K562 (cell line): Measurements from ENCODE around the gene NRROS. TPM values are rescaled to one million over a fixed set of nuclear protein-coding genes. Genes with fewer than 3 reads are reported as not detected.

Source experiments
- ATAC-seq: fragments of 200-7000 bp; cut with Tn5 transposase; 3 replicates; pipeline ENCODE4 v1.9.1; 2020; ENCODE audit warnings: moderate library complexity
- BruUV-seq: library from RNA; stranded (reverse); fragments of 400-500 nt; replicated peaks from 2 replicates; lab custom pipeline; 2021; lab: Mats Ljungman, UMichigan
- CTCF ChIA-PET: fragments of 300-600 bp; formaldehyde crosslinking; extraction: SDS; loops from one replicate; lab custom pipeline; 2021; ENCODE audit warnings: low intra/inter-chr PET ratio; lab: Yijun Ruan, JAX
- POLR2A ChIA-PET: fragments of 300-600, 350-650 bp; sonication (Branson Sonifier 250); formaldehyde crosslinking; extraction: SDS; loops from one replicate; lab custom pipeline; 2021; ENCODE audit warnings: antibody characterized with exemption, inconsistent platforms; lab: Yijun Ruan, JAX
- DNase-seq, 4 experiments: peaks; one replicate each; pipeline versions ENCODE4 v3.0.0 to v3.0.0-alpha.2; 2011 to 2018; ENCODE audit warnings: low spot score in 3 of 4, mixed read lengths in 3 of 4; ENCODE audit errors: extremely low read depth in 1 of 4
- FAIRE-seq: peaks from 2 replicates; lab custom pipeline; 2011; peaks lifted over from hg19 to GRCh38; lab: Jason Lieb, UNC
- H2AFZ ChIP-seq: 2 replicates; pipeline ENCODE4 v1.6.0; 2011; ENCODE audit warnings: low read depth, low read length, control low read depth, inconsistent platforms
- H3K27ac ChIP-seq: fragments of 200-600 bp; 3 replicates; pipeline ENCODE4 v1.8.0; 2011; ENCODE audit warnings: low read depth, mild to moderate bottlenecking, control low read depth, inconsistent platforms, low read length, moderate library complexity, mixed read lengths; ENCODE audit errors: extremely low read depth
- H3K27me3 ChIP-seq, 2 experiments: fragments of 300-600 bp in 1 of 2; 2 replicates in 1 of 2; 3 replicates in 1 of 2; pipeline versions ENCODE4 v1.6.0 to v1.8.0; 2011; ENCODE audit warnings: inconsistent platforms in 2 of 2, low read length in 2 of 2, mild to moderate bottlenecking in 1 of 2, mixed read lengths in 1 of 2, moderate library complexity in 1 of 2; ENCODE audit not compliant: control insufficient read depth in 2 of 2, insufficient read depth in 2 of 2
- H3K36me3 ChIP-seq: fragments of 300-600 bp; 3 replicates; pipeline ENCODE4 v1.8.0; 2011; ENCODE audit warnings: mild to moderate bottlenecking, low read length, inconsistent platforms; ENCODE audit not compliant: control insufficient read depth, insufficient read depth
- H3K4me1 ChIP-seq, 2 experiments: fragments of 200-600 bp in 1 of 2; replicated peaks in 1 of 2; 2 replicates in 1 of 2; 3 replicates in 1 of 2; pipeline versions ENCODE4 v1.5.1 to v1.8.0; 2011; ENCODE audit warnings: inconsistent platforms in 2 of 2, low read length in 2 of 2, mild to moderate bottlenecking in 1 of 2, mixed read lengths in 1 of 2, moderate library complexity in 1 of 2; ENCODE audit not compliant: control insufficient read depth in 2 of 2, insufficient read depth in 2 of 2
- H3K4me2 ChIP-seq: 2 replicates; pipeline ENCODE4 v1.6.1; 2011; ENCODE audit warnings: low read length, control low read depth, inconsistent platforms, mixed read lengths; ENCODE audit not compliant: insufficient read depth
- H3K4me3 ChIP-seq: fragments of 200-600 bp; sonication (generic), shearing (Covaris generic); 2 replicates; pipeline ENCODE4 v1.5.1; 2016; ENCODE audit warnings: control low read depth, inconsistent platforms
- H3K79me2 ChIP-seq: fragments of 200-600 bp; 3 replicates; pipeline ENCODE4 v1.8.0; 2011; ENCODE audit warnings: low read length, inconsistent platforms; ENCODE audit not compliant: control insufficient read depth, insufficient read depth
- H3K9ac ChIP-seq, 2 experiments: 2 replicates each; pipeline versions ENCODE4 v1.6.0 to v1.6.1; 2011; ENCODE audit warnings: low read depth in 2 of 2, low read length in 2 of 2, control low read depth in 1 of 2, inconsistent platforms in 1 of 2, mild to moderate bottlenecking in 1 of 2, mixed read lengths in 1 of 2; ENCODE audit not compliant: insufficient read depth in 1 of 2
- H3K9me1 ChIP-seq: one replicate; pipeline ENCODE4 v1.6.0; 2011; ENCODE audit warnings: inconsistent platforms, mild to moderate bottlenecking, low read length, moderate library complexity; ENCODE audit not compliant: control insufficient read depth, insufficient read depth
- H3K9me3 ChIP-seq: replicated peaks from 2 replicates; pipeline ENCODE4 v1.5.1; 2011; ENCODE audit warnings: low read depth, low read length, inconsistent platforms; ENCODE audit not compliant: control insufficient read depth, insufficient read depth
- H4K20me1 ChIP-seq: replicated peaks from 2 replicates; pipeline ENCODE4 v1.6.1; 2011; ENCODE audit warnings: low read length, inconsistent platforms, mixed read lengths; ENCODE audit not compliant: control insufficient read depth, insufficient read depth
- MEIS2 ChIP-seq: fragments of 450-650 bp; IDR thresholded peaks from 2 replicates; pipeline ENCODE4 v1.6.1; 2014; ENCODE audit warnings: mild to moderate bottlenecking; ENCODE audit not compliant: partially characterized antibody
- TFAP4 ChIP-seq: sonication (generic); formaldehyde crosslinking; IDR thresholded peaks from 2 replicates; pipeline ENCODE4 v1.8.0; 2022; ENCODE audit warnings: missing genetic modification reagents, mild to moderate bottlenecking, moderate library complexity, borderline replicate concordance
- WGBS: fragments of 100-300 bp; shearing (Covaris generic); methylation state at CpG from one replicate; pipeline ENCODE4 v1.1.6; 2016; ENCODE audit warnings: low coverage, mixed read lengths; ENCODE audit not compliant: insufficient coverage; ENCODE audit errors: missing lambda C conversion rate; 5-methylcytosine and 5-hydroxymethylcytosine counted together
- in situ Hi-C: fragments of 300-500 bp; cut with MboI; formaldehyde crosslinking; loops from 4 replicates; pipeline ENCODE4 v1.15.0; 2018; ENCODE audit warnings: inconsistent platforms, mixed read lengths
- intact Hi-C: fragments of 100-400 bp; cut with micrococcal nuclease; formaldehyde crosslinking; loops from 2 replicates; pipeline ENCODE4 v1.14.2; 2022
- polyA plus RNA-seq, 8 experiments: library from polyadenylated mRNA; depleted of rRNA in 4 of 8; stranded (reverse) in 5 of 8; unstranded in 3 of 8; fragments of >200 nt; fragmentation: Nextera tagmentation in 2 of 8; fragmentation: Illumina TruSeq in 1 of 8; extraction: Ambion mirVana in 2 of 8; extraction: Trizol in 1 of 8; gene quantifications; 2 replicates each; pipeline versions ENCODE4 v1.2.1 to v1.2.3, GENCODE V29; 2011 to 2014; ENCODE audit warnings: inconsistent platforms in 1 of 8, missing spikeins in 1 of 8
- total RNA-seq, 7 experiments: library from RNA; depleted of rRNA in 6 of 7; stranded (reverse); fragments of >200 nt in 6 of 7; fragmentation: Illumina TruSeq in 2 of 7; extraction: Trizol in 2 of 7; gene quantifications; 2 replicates each; pipeline versions ENCODE4 v1.2.1 to v1.2.3, GENCODE V29; 2011 to 2021; ENCODE audit warnings: low replicate concordance in 1 of 7

The NRROS gene
- total and polyA plus RNA-seq, 9 of the 15 experiments (the other 6 are each of a cell fraction or from before 2014, with no cell fraction given), result 0.34 to 13.8 (median 3.8) TPM

- Histone ChIP-seq H3K9me3 (no peaks in the 10 kb centered on the region), H3K9me1 (no peaks in the 10 kb centered on the region), H3K27me3 (no peaks in the 10 kb centered on the region), H3K9ac (no peak overlapping the region), H3K36me3 (no peaks in the 10 kb centered on the region), H3K27ac (no peak overlapping the region), H3K4me3 (no peak overlapping the region), H2AFZ (no peak overlapping the region), H3K4me2 (no peak overlapping the region), H3K79me2 (no peaks in the 10 kb centered on the region), H3K4me1 (peaks cover 5 to 10% of the 10 kb centered on the region in 2 experiments; a peak in 1 of 5 replicates), H4K20me1 (no peaks in the 10 kb centered on the region)
- DNase-seq (no peak), ATAC-seq (no peak), FAIRE-seq (no peak)
- WGBS, result 68% methylated on average over 1 of the region's 1 CpG
- TF ChIP-seq MEIS2, result no peak
- TF ChIP-seq TFAP4 (CRISPR knock-in tag), result no peak
- in situ Hi-C loops, result no loop called here
- CTCF ChIA-PET, result no interaction called here
- intact Hi-C loops, result no loop called here
- POLR2A ChIA-PET, result interaction anchor here (0.7 to 1.7 kb wide), 5 partner anchors 10 to 62 kb away, joined by 4 read pairs; partner anchors contain the start of gene PAK2
- no TSS peak for BruUV-seq
Measured at GRCh38 chr3:196677931-196678330, 38.4 kb downstream of the NRROS start.
